GM23338 (cell line): ENCODE measurements around the gene MUS81.

Experiments
- CREB1 ChIP-seq: fragments of 250-450 bp; sonication (Bioruptor Pico); IDR thresholded peaks from 2 replicates; pipeline ENCODE4 v1.5.0; 2020; ENCODE audit warnings: low read depth, mild to moderate bottlenecking, moderate library complexity
- CTCF ChIP-seq, 2 experiments: fragments of 200-600 bp in 1 of 2; sonication (generic) in 1 of 2; conservative IDR thresholded peaks; 2 replicates each; pipeline versions ENCODE4 v1.5.1 to v1.6.1; 2016 to 2017; ENCODE audit warnings: antibody characterized with exemption in 2 of 2, low read depth in 2 of 2, mild to moderate bottlenecking in 2 of 2, moderate library complexity in 1 of 2
- EZH2 ChIP-seq: fragments of 200-600 bp; sonication (generic); IDR thresholded peaks from one replicate; pipeline ENCODE4 v1.8.0; 2017; ENCODE audit warnings: antibody characterized with exemption, mild to moderate bottlenecking, low read depth; ENCODE audit not compliant: unreplicated experiment
- EZH2phosphoT487 ChIP-seq: fragments of 200-600 bp; sonication (generic); IDR thresholded peaks from one replicate; pipeline ENCODE4 v1.8.1; 2018; ENCODE audit warnings: antibody characterized with exemption; ENCODE audit not compliant: unreplicated experiment
- POLR2AphosphoS5 ChIP-seq: IDR thresholded peaks from 2 replicates; pipeline ENCODE4 v1.6.1; 2016; ENCODE audit warnings: antibody characterized with exemption, low read depth
- REST ChIP-seq: IDR thresholded peaks from one replicate; pipeline ENCODE4 v1.6.1; 2018; ENCODE audit warnings: antibody characterized with exemption; ENCODE audit not compliant: unreplicated experiment

- no peak for TF ChIP-seq CTCF (conservative IDR thresholded peaks at IDR 0.05; ENCODE audit: low read depth in 2 of 2)
- TF ChIP-seq POLR2AphosphoS5, result no peak
- TF ChIP-seq EZH2phosphoT487, result no peak
- no peak for TF ChIP-seq EZH2
- TF ChIP-seq REST, result no peak
- no peak for TF ChIP-seq CREB1
These were observed 30.8 kb upstream of the MUS81 start for GRCh38 chr11:65829459-65829858.
